ENCODE results near the gene RGS10. TPM values are rescaled to one million over a fixed set of nuclear protein-coding genes. Genes with fewer than 3 reads are reported as not detected.

The RGS10 gene
- total and polyA plus RNA-seq, 10 of the 15 experiments (the other 5 are each of a cell fraction or from before 2014, with no cell fraction given), result 72.8 to 193 (median 127) TPM

DNA sequence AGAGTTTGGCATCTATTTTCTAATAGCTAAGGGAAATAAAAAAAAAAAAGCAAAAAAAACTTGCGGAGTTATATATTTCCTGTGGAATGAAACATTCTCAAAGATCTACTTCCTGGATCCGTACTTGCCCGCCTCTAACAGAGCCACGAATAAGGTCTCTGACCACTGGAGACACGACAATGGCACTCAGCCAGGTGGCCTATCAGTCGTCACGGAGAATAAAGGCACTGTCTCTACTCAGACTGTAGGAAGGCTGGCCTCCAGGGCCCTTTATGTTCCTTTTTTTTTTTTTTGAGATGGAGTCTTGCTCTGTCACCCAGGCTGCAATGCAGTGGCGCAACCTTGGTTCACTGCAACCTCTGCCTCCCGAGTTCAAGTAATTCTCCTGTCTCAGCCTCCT lies 58.7 kb downstream of the RGS10 start:
- TF ChIP-seq NR2C2 (IDR thresholded peaks at IDR 0.05; ENCODE audit: borderline replicate concordance, control insufficient read depth, insufficient read length, low read depth) (no peak), EED (IDR thresholded peaks at IDR 0.05; ENCODE audit: low read depth) (no peak), SIX5 (IDR thresholded peaks at IDR 0.05; ENCODE audit: low read depth, low read length, severe bottlenecking) (no peak), SMAD5 (IDR thresholded peaks at IDR 0.05; ENCODE audit: low read depth) (no peak), RBBP5 (conservative IDR thresholded peaks at IDR 0.05) (no peak), KLF5 (IDR thresholded peaks at IDR 0.05; ENCODE audit: partially characterized antibody) (no peak), YY1 (IDR thresholded peaks at IDR 0.05; ENCODE audit: low read depth, low read length) (no peak), BRCA1 (IDR thresholded peaks at IDR 0.05; ENCODE audit: low read depth, low read length) (no peak), RCOR1 (conservative IDR thresholded peaks at IDR 0.05; ENCODE audit: low read depth, low read length) (no peak), IKZF2 (IDR thresholded peaks at IDR 0.05) (no peak), HDGF (IDR thresholded peaks at IDR 0.05) (no peak), BCL3 (IDR thresholded peaks at IDR 0.05; ENCODE audit: borderline replicate concordance, insufficient read depth, low read depth, low read length, poor library complexity, severe bottlenecking) (no peak)
- TF ChIP-seq, protein P1, sequence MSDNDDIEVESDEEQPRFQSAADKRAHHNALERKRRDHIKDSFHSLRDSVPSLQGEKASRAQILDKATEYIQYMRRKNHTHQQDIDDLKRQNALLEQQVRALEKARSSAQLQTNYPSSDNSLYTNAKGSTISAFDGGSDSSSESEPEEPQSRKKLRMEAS (IDR thresholded peaks at IDR 0.05; ENCODE audit: low read depth, low read length), result no peak
- FAIRE-seq (no peak), ATAC-seq (no peak), DNase-seq (ENCODE audit: low read depth, low spot score) (no peak)
- Histone ChIP-seq H3K9me3 (replicated peaks; ENCODE audit: control insufficient read depth, insufficient read depth, low read length) (no peaks in the 10 kb centered on the region), H2AFZ (ENCODE audit: control insufficient read depth, low read depth, low read length) (no peak overlapping the region), H3K27me3 (replicated peaks in 1 of 2; ENCODE audit: control insufficient read depth in 2 of 2, insufficient read depth in 2 of 2, low read length in 1 of 2) (no peaks in the 10 kb centered on the region), H3K4me1 (ENCODE audit: control insufficient read depth, insufficient read depth, low read length) (peaks cover 5% of the 10 kb centered on the region), H3K4me2 (ENCODE audit: control insufficient read depth, insufficient read depth) (no peak overlapping the region), H3K27ac (ENCODE audit: control insufficient read depth, insufficient read depth) (no peak overlapping the region), H3K36me3 (ENCODE audit: control insufficient read depth in 2 of 2, insufficient read depth in 2 of 2, low read length in 1 of 2) (no peaks in the 10 kb centered on the region), H3K4me3 (no peak overlapping the region), H3K79me2 (ENCODE audit: control insufficient read depth, insufficient read depth, low read length) (no peaks in the 10 kb centered on the region), H4K20me1 (ENCODE audit: control insufficient read depth, insufficient read depth) (no peaks in the 10 kb centered on the region), H3K9ac (ENCODE audit: control insufficient read depth, insufficient read depth, low read length) (no peak overlapping the region)
- ChIA-PET CTCF (no interaction called here), SMC1A (ENCODE audit: uncharacterized antibody, unreplicated experiment) (no interaction called here), RAD21 (ENCODE audit: unreplicated experiment) (interaction anchor here (0.7 kb wide), 1 partner anchor 97 kb away, joined by 3 read pairs; no protein-coding TSS in a partner anchor), POLR2A (no interaction called here)
- 85% methylated on average over 9 of the region's 9 CpGs for WGBS (ENCODE audit: insufficient coverage, insufficient replicate concordance, low lambda C conversion rate, missing lambda C conversion rate)
- in situ Hi-C loops (cut with MboI), result no loop called here
- BruUV-seq (replicated peaks), result no TSS peak
- intact Hi-C loops (cut with micrococcal nuclease; ENCODE audit: unreplicated experiment), result no loop called here
